Hepatocyte (in vitro differentiated cells): ENCODE results near the gene CACNG7.

ENCODE experiments used
- EZH2 ChIP-seq: fragments of 200-600 bp; sonication (generic); IDR thresholded peaks from 2 replicates; pipeline ENCODE4 v1.6.1; 2016; ENCODE audit warnings: antibody characterized with exemption, mild to moderate bottlenecking, borderline replicate concordance
- TF ChIP-seq, protein P1 (sequence below): fragments of 200-600 bp; sonication (generic); IDR thresholded peaks from 2 replicates; pipeline ENCODE4 v1.5.1; 2016; ENCODE audit warnings: antibody characterized with exemption, mild to moderate bottlenecking; ENCODE audit not compliant: poor library complexity

DNA sequence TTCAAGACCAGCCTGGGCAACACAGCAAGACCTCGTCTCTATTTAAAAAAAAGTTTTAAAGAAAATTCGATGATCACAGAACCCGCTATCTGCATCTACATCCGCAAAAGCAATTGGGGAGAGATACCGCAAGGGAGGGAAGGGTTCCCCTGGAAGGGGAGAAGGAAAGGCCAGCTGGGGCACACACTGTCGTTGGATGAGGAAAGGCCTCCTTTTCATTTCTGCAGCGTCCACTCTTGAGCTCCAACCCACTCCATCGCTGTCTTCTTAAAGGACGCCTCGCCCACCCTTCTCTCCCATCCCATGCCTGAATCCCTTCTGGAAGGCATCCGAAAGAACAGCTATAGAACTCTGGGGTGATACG lies 30.3 kb upstream of the CACNG7 start:
- TF ChIP-seq, protein P1, sequence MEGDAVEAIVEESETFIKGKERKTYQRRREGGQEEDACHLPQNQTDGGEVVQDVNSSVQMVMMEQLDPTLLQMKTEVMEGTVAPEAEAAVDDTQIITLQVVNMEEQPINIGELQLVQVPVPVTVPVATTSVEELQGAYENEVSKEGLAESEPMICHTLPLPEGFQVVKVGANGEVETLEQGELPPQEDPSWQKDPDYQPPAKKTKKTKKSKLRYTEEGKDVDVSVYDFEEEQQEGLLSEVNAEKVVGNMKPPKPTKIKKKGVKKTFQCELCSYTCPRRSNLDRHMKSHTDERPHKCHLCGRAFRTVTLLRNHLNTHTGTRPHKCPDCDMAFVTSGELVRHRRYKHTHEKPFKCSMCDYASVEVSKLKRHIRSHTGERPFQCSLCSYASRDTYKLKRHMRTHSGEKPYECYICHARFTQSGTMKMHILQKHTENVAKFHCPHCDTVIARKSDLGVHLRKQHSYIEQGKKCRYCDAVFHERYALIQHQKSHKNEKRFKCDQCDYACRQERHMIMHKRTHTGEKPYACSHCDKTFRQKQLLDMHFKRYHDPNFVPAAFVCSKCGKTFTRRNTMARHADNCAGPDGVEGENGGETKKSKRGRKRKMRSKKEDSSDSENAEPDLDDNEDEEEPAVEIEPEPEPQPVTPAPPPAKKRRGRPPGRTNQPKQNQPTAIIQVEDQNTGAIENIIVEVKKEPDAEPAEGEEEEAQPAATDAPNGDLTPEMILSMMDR: no peak
- no peak for TF ChIP-seq EZH2
